ENCODE results near the gene C1QTNF9. TPM values are rescaled to one million over a fixed set of nuclear protein-coding genes. Genes with fewer than 3 reads are reported as not detected.

The C1QTNF9 gene
- total RNA-seq, 1 experiment from 2014 or later, result not detected

DNA sequence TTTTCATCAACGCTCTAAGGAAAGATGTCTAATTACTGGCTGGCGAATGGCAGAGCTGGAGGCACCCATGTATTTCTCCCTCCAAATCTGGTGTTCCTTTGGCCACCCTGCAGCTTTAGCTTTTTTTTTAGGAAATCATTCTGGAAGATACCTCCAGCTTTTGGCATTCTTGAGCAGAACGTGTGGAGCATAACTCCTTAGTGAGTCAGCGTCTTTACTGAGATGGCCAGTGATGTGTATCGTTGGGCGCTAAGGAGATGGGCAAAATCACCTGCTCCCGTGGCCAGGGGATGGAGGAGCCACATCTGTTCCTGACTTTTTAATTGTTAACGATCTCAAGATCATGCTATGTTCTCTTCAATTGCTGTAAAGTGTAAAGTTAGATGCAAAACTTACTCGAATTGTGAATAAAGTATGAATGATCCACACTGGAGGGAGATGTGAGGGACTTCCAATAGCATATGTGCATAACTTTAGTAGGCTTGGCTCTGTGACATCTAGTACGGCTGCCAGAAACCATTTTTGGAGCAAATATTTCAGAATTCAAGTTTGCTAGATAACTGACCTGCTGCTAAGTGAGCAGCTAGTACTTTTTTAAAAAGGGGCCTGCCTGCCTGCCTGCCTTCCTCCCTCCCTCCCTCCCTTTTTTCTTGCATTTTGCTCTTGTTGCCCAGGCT, 24.4 kb upstream of the C1QTNF9 start (continued):
- TF ChIP-seq, protein P1, sequence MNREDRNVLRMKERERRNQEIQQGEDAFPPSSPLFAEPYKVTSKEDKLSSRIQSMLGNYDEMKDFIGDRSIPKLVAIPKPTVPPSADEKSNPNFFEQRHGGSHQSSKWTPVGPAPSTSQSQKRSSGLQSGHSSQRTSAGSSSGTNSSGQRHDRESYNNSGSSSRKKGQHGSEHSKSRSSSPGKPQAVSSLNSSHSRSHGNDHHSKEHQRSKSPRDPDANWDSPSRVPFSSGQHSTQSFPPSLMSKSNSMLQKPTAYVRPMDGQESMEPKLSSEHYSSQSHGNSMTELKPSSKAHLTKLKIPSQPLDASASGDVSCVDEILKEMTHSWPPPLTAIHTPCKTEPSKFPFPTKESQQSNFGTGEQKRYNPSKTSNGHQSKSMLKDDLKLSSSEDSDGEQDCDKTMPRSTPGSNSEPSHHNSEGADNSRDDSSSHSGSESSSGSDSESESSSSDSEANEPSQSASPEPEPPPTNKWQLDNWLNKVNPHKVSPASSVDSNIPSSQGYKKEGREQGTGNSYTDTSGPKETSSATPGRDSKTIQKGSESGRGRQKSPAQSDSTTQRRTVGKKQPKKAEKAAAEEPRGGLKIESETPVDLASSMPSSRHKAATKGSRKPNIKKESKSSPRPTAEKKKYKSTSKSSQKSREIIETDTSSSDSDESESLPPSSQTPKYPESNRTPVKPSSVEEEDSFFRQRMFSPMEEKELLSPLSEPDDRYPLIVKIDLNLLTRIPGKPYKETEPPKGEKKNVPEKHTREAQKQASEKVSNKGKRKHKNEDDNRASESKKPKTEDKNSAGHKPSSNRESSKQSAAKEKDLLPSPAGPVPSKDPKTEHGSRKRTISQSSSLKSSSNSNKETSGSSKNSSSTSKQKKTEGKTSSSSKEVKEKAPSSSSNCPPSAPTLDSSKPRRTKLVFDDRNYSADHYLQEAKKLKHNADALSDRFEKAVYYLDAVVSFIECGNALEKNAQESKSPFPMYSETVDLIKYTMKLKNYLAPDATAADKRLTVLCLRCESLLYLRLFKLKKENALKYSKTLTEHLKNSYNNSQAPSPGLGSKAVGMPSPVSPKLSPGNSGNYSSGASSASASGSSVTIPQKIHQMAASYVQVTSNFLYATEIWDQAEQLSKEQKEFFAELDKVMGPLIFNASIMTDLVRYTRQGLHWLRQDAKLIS (CRISPR knock-in tag; IDR thresholded peaks at IDR 0.05; ENCODE audit: borderline replicate concordance), result no peak
- no peak for TF ChIP-seq GTF2I (CRISPR knock-in tag; conservative IDR thresholded peaks at IDR 0.05)

DNA sequence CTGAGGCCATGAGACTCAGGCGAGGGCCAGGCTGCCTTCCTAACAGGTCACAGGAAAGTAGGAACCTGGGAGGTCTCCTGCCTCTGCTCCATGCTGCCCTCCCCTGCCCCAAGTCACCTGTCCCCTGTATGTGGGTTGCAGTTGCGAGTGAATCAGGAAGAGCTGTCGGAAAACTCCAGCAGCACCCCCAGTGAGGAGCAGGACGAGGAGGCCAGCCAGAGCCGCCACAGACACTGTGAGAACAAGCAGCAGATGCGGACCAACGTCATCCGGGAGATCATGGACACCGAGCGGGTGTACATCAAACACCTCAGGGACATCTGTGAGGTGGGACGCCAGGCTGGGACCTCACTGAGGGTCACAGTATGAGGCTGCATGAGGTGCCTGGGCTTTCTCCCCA, 22.8 kb upstream of the C1QTNF9 start:
- ChIA-PET CTCF (no interaction called here), POLR2A (no interaction called here)
- no peaks in the 10 kb centered on the region for H3K4me1 Mint-ChIP-seq
- peaks cover 18% of the 10 kb centered on the region for H3K36me3 Mint-ChIP-seq
- H3K4me3 Mint-ChIP-seq, result no peak overlapping the region
- no peaks in the 10 kb centered on the region for H3K27me3 Mint-ChIP-seq (ENCODE audit: low read depth)
- no peaks in the 10 kb centered on the region for H3K9me3 Mint-ChIP-seq
- TF ChIP-seq ESRRA (CRISPR knock-in tag; IDR thresholded peaks at IDR 0.05; ENCODE audit: borderline replicate concordance) (no peak), MYBL2 (CRISPR knock-in tag; IDR thresholded peaks at IDR 0.05) (no peak), JAZF1 (CRISPR knock-in tag; IDR thresholded peaks at IDR 0.05) (no peak), NFYB (CRISPR knock-in tag; conservative IDR thresholded peaks at IDR 0.05; ENCODE audit: low read depth) (no peak), CREM (CRISPR knock-in tag; IDR thresholded peaks at IDR 0.05) (no peak), CBFB (CRISPR knock-in tag; IDR thresholded peaks at IDR 0.05; ENCODE audit: low read depth) (no peak), NR2C2 (CRISPR knock-in tag; IDR thresholded peaks at IDR 0.05) (no peak), FOXJ3 (CRISPR knock-in tag; IDR thresholded peaks at IDR 0.05; ENCODE audit: borderline replicate concordance) (no peak)
- TF ChIP-seq, protein P2, sequence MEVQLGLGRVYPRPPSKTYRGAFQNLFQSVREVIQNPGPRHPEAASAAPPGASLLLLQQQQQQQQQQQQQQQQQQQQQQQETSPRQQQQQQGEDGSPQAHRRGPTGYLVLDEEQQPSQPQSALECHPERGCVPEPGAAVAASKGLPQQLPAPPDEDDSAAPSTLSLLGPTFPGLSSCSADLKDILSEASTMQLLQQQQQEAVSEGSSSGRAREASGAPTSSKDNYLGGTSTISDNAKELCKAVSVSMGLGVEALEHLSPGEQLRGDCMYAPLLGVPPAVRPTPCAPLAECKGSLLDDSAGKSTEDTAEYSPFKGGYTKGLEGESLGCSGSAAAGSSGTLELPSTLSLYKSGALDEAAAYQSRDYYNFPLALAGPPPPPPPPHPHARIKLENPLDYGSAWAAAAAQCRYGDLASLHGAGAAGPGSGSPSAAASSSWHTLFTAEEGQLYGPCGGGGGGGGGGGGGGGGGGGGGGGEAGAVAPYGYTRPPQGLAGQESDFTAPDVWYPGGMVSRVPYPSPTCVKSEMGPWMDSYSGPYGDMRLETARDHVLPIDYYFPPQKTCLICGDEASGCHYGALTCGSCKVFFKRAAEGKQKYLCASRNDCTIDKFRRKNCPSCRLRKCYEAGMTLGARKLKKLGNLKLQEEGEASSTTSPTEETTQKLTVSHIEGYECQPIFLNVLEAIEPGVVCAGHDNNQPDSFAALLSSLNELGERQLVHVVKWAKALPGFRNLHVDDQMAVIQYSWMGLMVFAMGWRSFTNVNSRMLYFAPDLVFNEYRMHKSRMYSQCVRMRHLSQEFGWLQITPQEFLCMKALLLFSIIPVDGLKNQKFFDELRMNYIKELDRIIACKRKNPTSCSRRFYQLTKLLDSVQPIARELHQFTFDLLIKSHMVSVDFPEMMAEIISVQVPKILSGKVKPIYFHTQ (CRISPR knock-in tag; IDR thresholded peaks at IDR 0.05), result no peak
- TF ChIP-seq, protein P3, sequence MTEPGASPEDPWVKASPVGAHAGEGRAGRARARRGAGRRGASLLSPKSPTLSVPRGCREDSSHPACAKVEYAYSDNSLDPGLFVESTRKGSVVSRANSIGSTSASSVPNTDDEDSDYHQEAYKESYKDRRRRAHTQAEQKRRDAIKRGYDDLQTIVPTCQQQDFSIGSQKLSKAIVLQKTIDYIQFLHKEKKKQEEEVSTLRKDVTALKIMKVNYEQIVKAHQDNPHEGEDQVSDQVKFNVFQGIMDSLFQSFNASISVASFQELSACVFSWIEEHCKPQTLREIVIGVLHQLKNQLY (CRISPR knock-in tag; IDR thresholded peaks at IDR 0.05), result no peak
- TF ChIP-seq, protein P4, sequence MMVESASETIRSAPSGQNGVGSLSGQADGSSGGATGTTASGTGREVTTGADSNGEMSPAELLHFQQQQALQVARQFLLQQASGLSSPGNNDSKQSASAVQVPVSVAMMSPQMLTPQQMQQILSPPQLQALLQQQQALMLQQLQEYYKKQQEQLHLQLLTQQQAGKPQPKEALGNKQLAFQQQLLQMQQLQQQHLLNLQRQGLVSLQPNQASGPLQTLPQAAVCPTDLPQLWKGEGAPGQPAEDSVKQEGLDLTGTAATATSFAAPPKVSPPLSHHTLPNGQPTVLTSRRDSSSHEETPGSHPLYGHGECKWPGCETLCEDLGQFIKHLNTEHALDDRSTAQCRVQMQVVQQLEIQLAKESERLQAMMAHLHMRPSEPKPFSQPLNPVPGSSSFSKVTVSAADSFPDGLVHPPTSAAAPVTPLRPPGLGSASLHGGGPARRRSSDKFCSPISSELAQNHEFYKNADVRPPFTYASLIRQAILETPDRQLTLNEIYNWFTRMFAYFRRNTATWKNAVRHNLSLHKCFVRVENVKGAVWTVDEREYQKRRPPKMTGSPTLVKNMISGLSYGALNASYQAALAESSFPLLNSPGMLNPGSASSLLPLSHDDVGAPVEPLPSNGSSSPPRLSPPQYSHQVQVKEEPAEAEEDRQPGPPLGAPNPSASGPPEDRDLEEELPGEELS (CRISPR knock-in tag; IDR thresholded peaks at IDR 0.05), result no peak
- TF ChIP-seq, protein P5, sequence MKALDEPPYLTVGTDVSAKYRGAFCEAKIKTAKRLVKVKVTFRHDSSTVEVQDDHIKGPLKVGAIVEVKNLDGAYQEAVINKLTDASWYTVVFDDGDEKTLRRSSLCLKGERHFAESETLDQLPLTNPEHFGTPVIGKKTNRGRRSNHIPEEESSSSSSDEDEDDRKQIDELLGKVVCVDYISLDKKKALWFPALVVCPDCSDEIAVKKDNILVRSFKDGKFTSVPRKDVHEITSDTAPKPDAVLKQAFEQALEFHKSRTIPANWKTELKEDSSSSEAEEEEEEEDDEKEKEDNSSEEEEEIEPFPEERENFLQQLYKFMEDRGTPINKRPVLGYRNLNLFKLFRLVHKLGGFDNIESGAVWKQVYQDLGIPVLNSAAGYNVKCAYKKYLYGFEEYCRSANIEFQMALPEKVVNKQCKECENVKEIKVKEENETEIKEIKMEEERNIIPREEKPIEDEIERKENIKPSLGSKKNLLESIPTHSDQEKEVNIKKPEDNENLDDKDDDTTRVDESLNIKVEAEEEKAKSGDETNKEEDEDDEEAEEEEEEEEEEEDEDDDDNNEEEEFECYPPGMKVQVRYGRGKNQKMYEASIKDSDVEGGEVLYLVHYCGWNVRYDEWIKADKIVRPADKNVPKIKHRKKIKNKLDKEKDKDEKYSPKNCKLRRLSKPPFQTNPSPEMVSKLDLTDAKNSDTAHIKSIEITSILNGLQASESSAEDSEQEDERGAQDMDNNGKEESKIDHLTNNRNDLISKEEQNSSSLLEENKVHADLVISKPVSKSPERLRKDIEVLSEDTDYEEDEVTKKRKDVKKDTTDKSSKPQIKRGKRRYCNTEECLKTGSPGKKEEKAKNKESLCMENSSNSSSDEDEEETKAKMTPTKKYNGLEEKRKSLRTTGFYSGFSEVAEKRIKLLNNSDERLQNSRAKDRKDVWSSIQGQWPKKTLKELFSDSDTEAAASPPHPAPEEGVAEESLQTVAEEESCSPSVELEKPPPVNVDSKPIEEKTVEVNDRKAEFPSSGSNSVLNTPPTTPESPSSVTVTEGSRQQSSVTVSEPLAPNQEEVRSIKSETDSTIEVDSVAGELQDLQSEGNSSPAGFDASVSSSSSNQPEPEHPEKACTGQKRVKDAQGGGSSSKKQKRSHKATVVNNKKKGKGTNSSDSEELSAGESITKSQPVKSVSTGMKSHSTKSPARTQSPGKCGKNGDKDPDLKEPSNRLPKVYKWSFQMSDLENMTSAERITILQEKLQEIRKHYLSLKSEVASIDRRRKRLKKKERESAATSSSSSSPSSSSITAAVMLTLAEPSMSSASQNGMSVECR (CRISPR knock-in tag; IDR thresholded peaks at IDR 0.05; ENCODE audit: borderline replicate concordance), result no peak
- H3K27ac Mint-ChIP-seq, result no peak overlapping the region
- no peak for DNase-seq (ENCODE audit: low spot score)
- no peak for ATAC-seq

Data from WTC11 (cell line).